KMS-11 (cell line): ENCODE data around the gene TASP1.

Source experiments
- H2AFZ ChIP-seq: fragments of 200-600 bp; sonication (generic); 2 replicates; pipeline ENCODE4 v1.6.1; 2016; ENCODE audit warnings: antibody characterized with exemption, mixed run types, low read depth
- H3K27ac ChIP-seq: fragments of 200-600 bp; sonication (generic); 2 replicates; pipeline ENCODE4 v1.6.1; 2016; ENCODE audit warnings: mild to moderate bottlenecking, mixed run types
- H3K27me3 ChIP-seq: fragments of 200-600 bp; sonication (generic); 2 replicates; pipeline ENCODE4 v1.6.1; 2017; ENCODE audit warnings: mild to moderate bottlenecking, low read depth, mixed run types, moderate library complexity; ENCODE audit not compliant: insufficient read depth
- H3K36me3 ChIP-seq: fragments of 200-600 bp; sonication (generic); 2 replicates; pipeline ENCODE4 v1.6.1; 2017; ENCODE audit warnings: mild to moderate bottlenecking, mixed run types; ENCODE audit not compliant: insufficient read depth
- H3K4me1 ChIP-seq: fragments of 200-600 bp; sonication (generic); 2 replicates; pipeline ENCODE4 v1.6.1; 2016; ENCODE audit warnings: mild to moderate bottlenecking, low read depth, mixed run types; ENCODE audit not compliant: poor library complexity, severe bottlenecking
- H3K4me2 ChIP-seq: fragments of 200-600 bp; sonication (generic); 2 replicates; pipeline ENCODE4 v1.7.0; 2016; ENCODE audit warnings: mild to moderate bottlenecking, mixed run types
- H3K4me3 ChIP-seq: fragments of 200-600 bp; sonication (generic); IDR thresholded peaks from 2 replicates; pipeline ENCODE4 v1.6.1; 2017; ENCODE audit warnings: low read depth, low read length, mixed read lengths; ENCODE audit not compliant: insufficient read depth
- H3K79me2 ChIP-seq: fragments of 200-600 bp; sonication (generic); 2 replicates; pipeline ENCODE4 v1.6.1; 2016; ENCODE audit warnings: low read depth, mixed run types; ENCODE audit not compliant: insufficient read depth
- H3K9ac ChIP-seq: fragments of 200-600 bp; sonication (generic); 2 replicates; pipeline ENCODE4 v1.6.1; 2016; ENCODE audit warnings: mild to moderate bottlenecking, mixed run types
- H4K20me1 ChIP-seq: fragments of 200-600 bp; sonication (generic); 2 replicates; pipeline ENCODE4 v1.6.1; 2016; ENCODE audit warnings: mild to moderate bottlenecking, mixed run types; ENCODE audit not compliant: insufficient read depth
- TF ChIP-seq, protein P1 (sequence below): fragments of 200-600 bp; sonication (generic); conservative IDR thresholded peaks from 2 replicates; pipeline ENCODE4 v1.6.1; 2017; ENCODE audit warnings: low read depth, mild to moderate bottlenecking, antibody characterized with exemption, low read length, moderate library complexity, mixed read lengths

The TASP1 gene

DNA sequence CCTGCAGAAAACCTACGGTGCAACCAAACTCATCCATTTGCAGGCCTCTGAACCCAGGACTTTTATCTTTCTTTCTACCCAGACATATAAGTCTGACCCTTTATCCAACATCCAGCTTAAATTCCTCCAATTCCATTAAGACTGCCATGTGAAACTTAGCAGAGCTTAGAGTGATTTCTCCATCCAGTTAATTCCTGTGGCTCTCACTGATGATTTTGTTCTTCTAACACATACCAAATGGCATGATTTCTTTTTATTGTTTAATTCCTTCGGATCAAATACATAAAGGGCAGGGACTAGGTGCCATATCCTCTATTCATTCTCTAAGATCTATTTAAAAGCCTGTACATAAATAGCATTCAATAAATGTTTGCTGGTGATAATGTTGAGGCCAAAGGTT lies 92.9 kb downstream of the TASP1 start:
- Histone ChIP-seq H3K4me3 (no peak overlapping the region), H2AFZ (no peak overlapping the region), H3K9ac (no peak overlapping the region), H3K79me2 (no peaks in the 10 kb centered on the region), H3K4me1 (no peaks in the 10 kb centered on the region), H4K20me1 (no peaks in the 10 kb centered on the region), H3K27ac (no peak overlapping the region), H3K27me3 (no peaks in the 10 kb centered on the region), H3K4me2 (no peak overlapping the region), H3K36me3 (no peaks in the 10 kb centered on the region)
- TF ChIP-seq, protein P1, sequence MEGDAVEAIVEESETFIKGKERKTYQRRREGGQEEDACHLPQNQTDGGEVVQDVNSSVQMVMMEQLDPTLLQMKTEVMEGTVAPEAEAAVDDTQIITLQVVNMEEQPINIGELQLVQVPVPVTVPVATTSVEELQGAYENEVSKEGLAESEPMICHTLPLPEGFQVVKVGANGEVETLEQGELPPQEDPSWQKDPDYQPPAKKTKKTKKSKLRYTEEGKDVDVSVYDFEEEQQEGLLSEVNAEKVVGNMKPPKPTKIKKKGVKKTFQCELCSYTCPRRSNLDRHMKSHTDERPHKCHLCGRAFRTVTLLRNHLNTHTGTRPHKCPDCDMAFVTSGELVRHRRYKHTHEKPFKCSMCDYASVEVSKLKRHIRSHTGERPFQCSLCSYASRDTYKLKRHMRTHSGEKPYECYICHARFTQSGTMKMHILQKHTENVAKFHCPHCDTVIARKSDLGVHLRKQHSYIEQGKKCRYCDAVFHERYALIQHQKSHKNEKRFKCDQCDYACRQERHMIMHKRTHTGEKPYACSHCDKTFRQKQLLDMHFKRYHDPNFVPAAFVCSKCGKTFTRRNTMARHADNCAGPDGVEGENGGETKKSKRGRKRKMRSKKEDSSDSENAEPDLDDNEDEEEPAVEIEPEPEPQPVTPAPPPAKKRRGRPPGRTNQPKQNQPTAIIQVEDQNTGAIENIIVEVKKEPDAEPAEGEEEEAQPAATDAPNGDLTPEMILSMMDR: no peak

DNA sequence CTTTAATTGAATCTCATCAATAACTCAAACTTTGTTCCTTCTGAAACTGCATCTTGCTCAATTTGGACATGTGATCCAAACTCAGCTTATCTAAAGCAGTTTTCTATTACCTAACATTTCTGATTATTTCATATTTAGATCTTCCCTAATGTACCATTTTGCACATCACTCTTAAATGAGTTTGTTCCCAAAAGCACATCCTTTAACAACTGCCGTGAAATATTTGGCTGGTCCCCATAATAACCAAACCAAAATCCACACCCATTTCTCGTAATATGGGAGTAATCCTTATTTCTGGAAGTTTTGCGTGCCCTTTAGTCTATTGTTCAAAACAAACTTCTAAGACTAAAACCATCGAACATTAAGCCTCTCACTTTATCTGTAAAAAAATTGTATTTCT lies 94.9 kb downstream of the TASP1 start:
- Histone ChIP-seq H3K4me1 (no peaks in the 10 kb centered on the region), H2AFZ (no peak overlapping the region), H4K20me1 (no peaks in the 10 kb centered on the region), H3K27ac (no peak overlapping the region), H3K4me3 (no peak overlapping the region), H3K27me3 (no peaks in the 10 kb centered on the region), H3K9ac (no peak overlapping the region), H3K4me2 (no peak overlapping the region), H3K36me3 (no peaks in the 10 kb centered on the region), H3K79me2 (no peaks in the 10 kb centered on the region)
- TF ChIP-seq, protein P1: no peak

DNA sequence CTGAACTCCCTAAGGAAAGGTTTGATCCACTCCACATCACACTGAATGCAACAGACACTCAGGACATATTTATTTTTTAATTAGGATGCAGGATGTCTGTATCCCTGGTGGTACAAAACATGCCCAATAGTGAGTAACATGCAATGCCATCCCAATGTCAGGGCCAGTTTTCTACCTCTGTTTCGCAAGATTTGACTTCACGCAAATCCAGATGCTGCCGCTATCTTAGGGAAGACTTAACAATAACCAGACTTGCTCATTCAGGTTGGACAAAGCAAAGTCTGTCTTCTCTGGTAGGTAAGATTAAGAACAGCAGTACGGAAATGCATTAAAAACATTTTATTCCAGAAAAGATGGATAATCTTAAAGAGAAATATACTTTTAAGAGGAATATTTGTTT lies 103.1 kb downstream of the TASP1 start:
- no peak overlapping the region for H3K9ac ChIP-seq

DNA sequence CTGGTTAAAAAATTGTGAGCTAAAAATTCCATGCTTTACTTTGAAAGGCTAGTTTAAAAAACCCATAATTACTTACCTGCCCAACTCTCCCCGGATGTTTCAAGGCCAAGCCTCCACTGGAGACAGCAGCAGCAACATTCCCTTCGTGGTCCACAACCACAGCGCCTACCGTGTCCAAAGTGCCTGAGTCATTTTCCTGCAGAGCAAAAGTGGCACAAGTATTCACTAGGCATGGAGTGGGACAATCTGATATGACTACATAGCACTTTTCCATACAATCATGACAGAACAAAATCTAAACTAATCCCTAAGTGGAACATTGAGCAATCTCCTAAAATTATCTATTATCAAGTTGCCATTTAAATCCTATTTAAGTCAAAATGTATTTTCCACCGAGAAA lies 104.8 kb downstream of the TASP1 start:
- no peak overlapping the region for H3K9ac ChIP-seq
- H3K27me3 ChIP-seq: no peaks in the 10 kb centered on the region
- H3K4me3 ChIP-seq: no peak overlapping the region
- H3K79me2 ChIP-seq: no peaks in the 10 kb centered on the region
- H2AFZ ChIP-seq: no peak overlapping the region
- no peak overlapping the region for H3K4me2 ChIP-seq
- no peaks in the 10 kb centered on the region for H4K20me1 ChIP-seq
- no peak overlapping the region for H3K27ac ChIP-seq
- no peaks in the 10 kb centered on the region; the same call in 1 of the 2 replicates for H3K36me3 ChIP-seq
- TF ChIP-seq, protein P1: no peak
- H3K4me1 ChIP-seq: no peaks in the 10 kb centered on the region

More for the DNA sequence above, 103.1 kb downstream of the TASP1 start:
- H3K27ac ChIP-seq: no peak overlapping the region
- no peak overlapping the region for H3K4me2 ChIP-seq
- no peaks in the 10 kb centered on the region for H3K27me3 ChIP-seq
- H3K36me3 ChIP-seq: no peaks in the 10 kb centered on the region; the same call in 1 of the 2 replicates
- H4K20me1 ChIP-seq: no peaks in the 10 kb centered on the region
- no peak overlapping the region for H3K4me3 ChIP-seq
- no peak overlapping the region for H2AFZ ChIP-seq
- H3K79me2 ChIP-seq: no peaks in the 10 kb centered on the region
- TF ChIP-seq, protein P1: no peak
- no peaks in the 10 kb centered on the region for H3K4me1 ChIP-seq
